GM23248 (cell line): ENCODE measurements around the gene MCU. TPM values are rescaled to one million over a fixed set of nuclear protein-coding genes. Genes with fewer than 3 reads are reported as not detected.
"Not testable (repeated sequence)": the region's sequence is repeated elsewhere in the genome, so short reads cannot be mapped to it uniquely, and the experiment has no call there.

Source experiments
- DNase-seq: peaks from one replicate; pipeline ENCODE4 v3.0.0-alpha.2; 2015
- H2AFZ ChIP-seq: fragments of 200-600 bp; sonication (generic); 2 replicates; pipeline ENCODE4 v1.6.1; 2016; ENCODE audit warnings: antibody characterized with exemption
- H3F3A ChIP-seq: fragments of 200-600 bp; sonication (generic); 2 replicates; pipeline ENCODE4 v1.6.1; 2016; ENCODE audit warnings: mild to moderate bottlenecking, antibody characterized with exemption, mixed run types; ENCODE audit not compliant: insufficient read depth
- H3K27ac ChIP-seq: fragments of 200-600 bp; sonication (generic); 2 replicates; pipeline ENCODE4 v1.5.1; 2016; ENCODE audit warnings: mild to moderate bottlenecking
- H3K27me3 ChIP-seq: fragments of 200-600 bp; sonication (generic); replicated peaks from 2 replicates; pipeline ENCODE4 v1.6.1; 2016; ENCODE audit warnings: mild to moderate bottlenecking; ENCODE audit not compliant: insufficient read depth
- H3K36me3 ChIP-seq: fragments of 200-600 bp; sonication (generic); 2 replicates; pipeline ENCODE4 v1.6.1; 2016; ENCODE audit warnings: low read depth, mild to moderate bottlenecking
- H3K4me1 ChIP-seq: fragments of 200-600 bp; sonication (generic); 2 replicates; pipeline ENCODE4 v1.6.1; 2016; ENCODE audit warnings: mild to moderate bottlenecking; ENCODE audit not compliant: insufficient read depth
- H3K4me2 ChIP-seq: fragments of 200-600 bp; sonication (generic); one replicate; pipeline ENCODE4 v1.6.1; 2016; ENCODE audit warnings: mild to moderate bottlenecking; ENCODE audit not compliant: unreplicated experiment
- H3K4me3 ChIP-seq: fragments of 200-600 bp; sonication (generic); 2 replicates; pipeline ENCODE4 v1.5.1; 2016; ENCODE audit warnings: mild to moderate bottlenecking
- H3K79me2 ChIP-seq: fragments of 200-600 bp; sonication (generic); 2 replicates; pipeline ENCODE4 v1.6.1; 2016; ENCODE audit warnings: mild to moderate bottlenecking; ENCODE audit not compliant: insufficient read depth
- H3K9ac ChIP-seq: fragments of 200-600 bp; sonication (generic); 2 replicates; pipeline ENCODE4 v1.6.1; 2016; ENCODE audit warnings: mild to moderate bottlenecking
- H3K9me2 ChIP-seq: fragments of 200-600 bp; sonication (generic); 2 replicates; pipeline ENCODE4 v1.6.1; 2016; ENCODE audit warnings: mixed run types, mild to moderate bottlenecking, moderate library complexity; ENCODE audit not compliant: insufficient read depth
- H3K9me3 ChIP-seq: fragments of 200-600 bp; sonication (generic); one replicate; pipeline ENCODE4 v1.6.1; 2017; ENCODE audit warnings: low read depth
- H4K20me1 ChIP-seq: fragments of 200-600 bp; sonication (generic); 2 replicates; pipeline ENCODE4 v1.6.0; 2016; ENCODE audit not compliant: insufficient read depth
- EZH2 ChIP-seq: fragments of 200-600 bp; sonication (generic); IDR thresholded peaks from 2 replicates; pipeline ENCODE4 v1.6.1; 2018; ENCODE audit warnings: antibody characterized with exemption, mild to moderate bottlenecking; ENCODE audit not compliant: insufficient read depth, poor library complexity, severe bottlenecking
- EZH2phosphoT487 ChIP-seq: fragments of 200-600 bp; sonication (generic); IDR thresholded peaks from 2 replicates; pipeline ENCODE4 v1.6.1; 2018; ENCODE audit warnings: antibody characterized with exemption, moderate library complexity, mild to moderate bottlenecking, low read depth; ENCODE audit not compliant: insufficient read depth
- WGBS, 2 experiments: methylation state at CpG; one replicate each; pipeline ENCODE4 v1.1.6; 2015 to 2017; ENCODE audit warnings: low lambda C conversion rate in 2 of 2, low coverage in 1 of 2; ENCODE audit errors: missing lambda C conversion rate in 2 of 2; 5-methylcytosine and 5-hydroxymethylcytosine counted together
- in situ Hi-C: fragments of 300-500 bp; cut with MboI; formaldehyde crosslinking; loops from 2 replicates; pipeline ENCODE4 v1.15.0; 2020
- polyA plus RNA-seq: library from polyadenylated mRNA; unstranded; fragments of >200 nt; fragmentation: Nextera tagmentation; extraction: Ambion mirVana; gene quantifications from 2 replicates; pipeline ENCODE4 v1.2.1, GENCODE V29; 2016
- total RNA-seq: library from RNA; depleted of rRNA; stranded (reverse); fragments of >200 nt; shearing (Covaris generic); gene quantifications from 2 replicates; pipeline ENCODE4 v1.2.3, GENCODE V29; 2014

The MCU gene
- total and polyA plus RNA-seq, 2 experiments from 2014 or later, result 29.5 to 30.9 TPM

GRCh38 chr10:72756674-72757385, 64.9 kb downstream of the MCU start:
- in situ Hi-C loops, result no loop called here

GRCh38 chr10:72757732-72758131, 65.8 kb downstream of the MCU start:
- Histone ChIP-seq H3K9me3 (no peaks in the 10 kb centered on the region), H3K9ac (no peak overlapping the region), H4K20me1 (no peaks in the 10 kb centered on the region), H3K79me2 (peaks cover 39% of the 10 kb centered on the region), H2AFZ (no peak overlapping the region), H3K27me3 (no peaks in the 10 kb centered on the region), H3K4me1 (peaks cover 9% of the 10 kb centered on the region), H3F3A (no peaks in the 10 kb centered on the region), H3K27ac (no peak overlapping the region), H3K36me3 (no peaks in the 10 kb centered on the region), H3K9me2 (no peaks in the 10 kb centered on the region), H3K4me2 (no peak overlapping the region), H3K4me3 (no peak overlapping the region)
- no peak for DNase-seq
- no peak for TF ChIP-seq EZH2phosphoT487
- no peak for TF ChIP-seq EZH2
- in situ Hi-C loops, result no loop called here
- WGBS, 2 experiments, result 94 to 96% methylated on average over 2 of the region's 2 CpGs

More at GRCh38 chr10:72756674-72757385, 64.9 kb downstream of the MCU start:
- no peaks in the 10 kb centered on the region for H3K9me2 ChIP-seq
- no peaks in the 10 kb centered on the region for H3F3A ChIP-seq
- peaks cover 3% of the 10 kb centered on the region; the same call in 1 of the 2 replicates for H3K4me1 ChIP-seq
- WGBS, 2 experiments, result 93 to 98% methylated on average over 6 to 7 of the region's 7 CpGs
- H4K20me1 ChIP-seq, result no peaks in the 10 kb centered on the region
- no peak overlapping the region for H3K4me2 ChIP-seq
- no peaks in the 10 kb centered on the region for H3K27me3 ChIP-seq
- peaks cover 31% of the 10 kb centered on the region for H3K79me2 ChIP-seq
- H3K36me3 ChIP-seq, result no peaks in the 10 kb centered on the region
- H3K9ac ChIP-seq, result no peak overlapping the region
- DNase-seq, result no peak
- TF ChIP-seq EZH2phosphoT487, result no peak
- no peak for TF ChIP-seq EZH2
- H3K9me3 ChIP-seq, result no peaks in the 10 kb centered on the region
- H3K4me3 ChIP-seq, result no peak overlapping the region
- no peak overlapping the region for H3K27ac ChIP-seq
- no peak overlapping the region for H2AFZ ChIP-seq

- Histone ChIP-seq H3K79me2 (peaks cover 43% of the 10 kb centered on the region), H3K4me1 (peaks cover 20% of the 10 kb centered on the region), H3F3A (peaks cover 10% of the 10 kb centered on the region; the same call in 1 of the 2 replicates)
- H2AFZ ChIP-seq, H3K27me3 ChIP-seq, H3K27ac ChIP-seq, H3K9ac ChIP-seq, H3K9me2 ChIP-seq, H3K9me3 ChIP-seq, H3K4me3 ChIP-seq, H3K4me2 ChIP-seq, H4K20me1 ChIP-seq, in situ Hi-C loops, DNase-seq, H3K36me3 ChIP-seq: not testable (repeated sequence)
- WGBS, 2 experiments, result 90 to 99% methylated on average over 10 of the region's 10 CpGs
These were observed 67.0 kb downstream of the MCU start for GRCh38 chr10:72758930-72759329.

- no peaks in the 10 kb centered on the region for H3K27me3 ChIP-seq
- H3K9me2 ChIP-seq, result no peaks in the 10 kb centered on the region
- peaks cover 26% of the 10 kb centered on the region for H3K4me1 ChIP-seq
- 92 to 100% methylated on average over 1 of the region's 1 CpG for WGBS, 2 experiments
- no peak overlapping the region for H2AFZ ChIP-seq
- in situ Hi-C loops, result no loop called here
- DNase-seq, result no peak
- H3K4me2 ChIP-seq, result no peak overlapping the region
- no peak overlapping the region for H3K4me3 ChIP-seq
- H3K9ac ChIP-seq, result no peak overlapping the region
- peaks cover 38% of the 10 kb centered on the region for H3K79me2 ChIP-seq
- H4K20me1 ChIP-seq, result no peaks in the 10 kb centered on the region
- H3K36me3 ChIP-seq, result no peaks in the 10 kb centered on the region
- no peak overlapping the region for H3K27ac ChIP-seq
- TF ChIP-seq EZH2phosphoT487 (no peak), EZH2 (no peak)
- H3F3A ChIP-seq, result peaks cover 17% of the 10 kb centered on the region; the same call in 1 of the 2 replicates
- no peaks in the 10 kb centered on the region for H3K9me3 ChIP-seq
These were observed 67.6 kb downstream of the MCU start for GRCh38 chr10:72759584-72759983.

GRCh38 chr10:72761498-72761897, 69.6 kb downstream of the MCU start:
- Histone ChIP-seq H2AFZ (no peak overlapping the region), H3K9me2 (no peaks in the 10 kb centered on the region), H3K4me2 (no peak overlapping the region), H3K9me3 (no peaks in the 10 kb centered on the region), H3K4me3 (no peak overlapping the region), H3F3A (peaks cover 33% of the 10 kb centered on the region; the same call in 1 of the 2 replicates), H3K79me2 (peaks cover 45% of the 10 kb centered on the region), H3K27me3 (no peaks in the 10 kb centered on the region), H3K27ac (no peak overlapping the region), H4K20me1 (no peaks in the 10 kb centered on the region), H3K9ac (no peak overlapping the region), H3K4me1 (peaks cover 41% of the 10 kb centered on the region), H3K36me3 (no peaks in the 10 kb centered on the region)
- no peak for TF ChIP-seq EZH2phosphoT487
- TF ChIP-seq EZH2, result no peak
- DNase-seq, result no peak
- in situ Hi-C loops, result no loop called here
- 98 to 100% methylated on average over 1 of the region's 1 CpG for WGBS, 2 experiments
